GM12872 (cell line): ENCODE measurements around the gene CPT1A.

ENCODE experiments used
- CTCF ChIP-seq: IDR thresholded peaks from 3 replicates; pipeline ENCODE4 v1.5.1; 2011; ENCODE audit warnings: low read depth, mild to moderate bottlenecking, low read length, moderate library complexity; ENCODE audit not compliant: insufficient read depth

The CPT1A gene

DNA sequence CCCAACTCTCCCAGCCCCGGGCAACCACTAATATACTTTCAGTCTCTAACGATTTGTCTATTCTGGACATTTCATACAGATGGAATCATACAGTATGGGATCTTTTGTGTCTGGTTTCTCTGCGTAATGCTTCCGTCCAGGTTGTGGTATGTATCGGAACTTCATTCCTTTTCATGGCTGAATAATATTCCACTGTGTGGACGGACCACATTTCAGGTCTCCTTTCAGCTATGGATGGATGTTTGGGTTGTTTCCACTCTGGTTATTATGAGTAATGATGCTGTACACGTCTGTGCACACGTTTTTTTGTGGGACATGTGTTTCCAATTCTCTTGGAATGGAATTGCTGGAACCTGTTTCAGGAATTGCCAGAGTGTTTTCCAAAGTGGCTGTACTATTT lies 17.4 kb upstream of the CPT1A start:
- TF ChIP-seq CTCF, result no peak

DNA sequence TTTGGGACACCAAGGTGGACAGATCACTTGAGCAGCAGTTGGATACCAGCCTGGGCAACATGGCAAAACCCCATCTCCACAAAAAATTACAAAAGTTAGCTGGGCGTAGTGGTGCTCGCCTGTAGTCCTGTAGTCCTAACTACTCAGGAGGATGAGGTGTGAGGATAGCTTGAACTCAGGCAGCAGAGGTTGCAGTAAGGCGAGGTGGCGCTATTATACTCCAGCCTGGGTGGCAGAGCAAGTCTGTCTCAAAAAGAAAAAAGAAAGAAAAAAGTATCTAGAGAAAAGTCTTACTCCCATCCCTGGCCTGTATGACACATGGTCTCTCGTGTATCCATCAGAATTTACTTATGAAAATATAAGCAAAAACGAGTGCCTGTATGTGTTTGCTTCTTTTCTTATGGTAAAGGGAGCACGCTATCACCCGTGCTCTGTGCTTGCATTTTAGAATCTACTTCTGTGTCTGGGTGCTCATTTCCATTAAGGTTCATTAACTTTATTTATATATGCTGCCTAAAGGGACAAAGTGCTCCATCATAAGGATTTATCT lies 15.4 kb upstream of the CPT1A start:
- no peak for TF ChIP-seq CTCF

- TF ChIP-seq CTCF, result no peak
Observed at GRCh38 chr11:68855205-68855981, 13.7 kb upstream of the CPT1A start.

DNA sequence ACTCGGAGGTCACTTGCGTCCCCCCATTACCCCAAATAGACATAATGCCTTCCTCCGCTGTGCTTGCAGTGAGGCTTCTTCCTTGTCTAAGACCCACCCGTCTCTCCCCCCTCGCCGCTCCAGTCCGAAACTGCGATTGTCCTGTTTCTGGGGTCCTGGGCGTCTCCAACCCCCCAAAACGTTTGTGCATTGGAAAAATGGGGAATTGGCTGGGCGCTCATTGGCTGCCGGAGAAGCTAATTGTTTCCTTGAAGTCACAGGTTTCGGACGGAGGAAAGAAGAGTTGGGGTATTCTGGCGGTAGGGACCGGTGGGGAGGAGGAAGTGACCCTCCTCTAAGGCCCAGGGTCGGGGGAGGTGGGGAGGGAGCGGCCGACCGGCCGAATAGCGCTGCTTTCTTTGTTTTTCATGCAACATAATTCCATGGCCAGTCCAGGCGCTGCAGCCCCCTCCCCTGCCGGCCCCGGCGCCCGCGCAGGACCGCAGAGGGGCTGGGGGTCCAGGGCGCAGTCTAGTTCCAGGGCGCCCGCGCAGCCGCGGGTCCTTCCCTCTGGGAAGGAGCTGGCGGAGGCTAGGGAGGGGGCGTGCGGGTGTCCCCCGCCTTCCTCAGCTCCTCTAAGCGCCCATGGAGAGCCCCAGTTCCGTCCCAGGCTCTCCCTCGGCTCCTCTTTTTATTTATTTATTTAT lies 12.7 kb upstream of the CPT1A start:
- TF ChIP-seq CTCF, result no peak

DNA sequence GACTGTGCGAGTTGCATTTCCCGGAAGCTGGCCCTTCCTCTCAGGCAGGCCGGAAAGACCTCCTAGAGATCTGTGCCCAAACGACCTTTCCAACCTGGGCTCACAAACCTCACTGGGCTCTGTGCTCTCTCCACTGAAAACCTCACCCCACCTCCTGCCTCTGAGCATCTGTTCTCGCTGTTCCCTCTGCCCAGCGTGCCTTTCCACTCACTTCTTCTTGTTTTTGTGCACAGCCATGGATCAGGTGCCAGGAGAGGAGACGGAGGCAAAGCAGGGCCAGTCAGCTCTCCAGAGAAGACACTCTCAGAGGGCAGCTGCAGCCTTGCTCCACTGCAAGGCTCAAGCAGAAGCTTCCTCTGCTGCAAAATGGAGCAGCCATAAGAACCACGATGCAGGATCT lies 10.9 kb upstream of the CPT1A start:
- no peak for TF ChIP-seq CTCF

GRCh38 chr11:68848429-68848828 lies 6.7 kb upstream of the CPT1A start:
- TF ChIP-seq CTCF, result no peak

DNA sequence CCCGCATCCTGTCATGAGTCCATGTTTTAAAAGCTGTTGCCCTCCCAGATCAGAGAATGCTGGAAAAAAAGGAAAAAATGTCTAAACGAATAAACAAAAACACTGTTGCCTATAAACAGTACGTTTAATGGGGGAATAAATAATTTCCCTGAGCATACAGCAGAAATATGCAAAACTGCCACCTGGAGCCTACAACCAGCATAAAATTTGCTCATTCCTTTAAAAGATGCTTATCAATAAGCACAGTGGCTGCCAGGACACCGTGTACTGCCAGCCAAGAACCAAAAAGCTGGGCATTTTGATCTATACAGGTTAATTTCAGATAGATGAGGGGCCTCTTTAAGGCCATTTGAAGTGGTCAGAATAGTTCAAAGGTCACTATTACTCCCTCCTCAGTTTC lies 5.7 kb upstream of the CPT1A start:
- TF ChIP-seq CTCF, result no peak
